Measurements from ENCODE around the gene RTN4RL2. TPM values are rescaled to one million over a fixed set of nuclear protein-coding genes. Genes with fewer than 3 reads are reported as not detected.
"Not testable (repeated sequence)": the region's sequence is repeated elsewhere in the genome, so short reads cannot be mapped to it uniquely, and the experiment has no call there.

RTN4RL2 gene
- total RNA-seq, 1 donor from 2014 or later, result 0.73 TPM

DNA sequence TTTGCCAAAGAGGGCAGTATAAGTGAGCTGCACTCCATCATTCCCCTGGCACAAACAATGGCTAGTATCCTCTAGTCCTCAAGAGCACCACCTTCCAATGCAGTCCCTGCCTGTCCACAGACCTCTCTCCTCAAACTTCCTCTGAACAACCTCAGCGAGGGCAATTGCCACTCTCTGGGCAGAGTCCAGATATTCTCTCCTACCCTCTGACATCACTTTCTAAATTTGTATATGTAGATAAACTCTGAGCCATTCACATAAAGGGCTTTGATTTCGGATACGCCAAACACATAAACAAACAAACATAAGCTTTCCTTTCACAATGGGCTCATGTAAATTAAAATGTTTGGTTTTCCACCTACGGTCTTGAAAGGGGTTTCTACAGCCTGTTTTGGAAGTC, 30.4 kb upstream of the RTN4RL2 start:
- DNase-seq (ENCODE audit: low spot score), result no peak
- intact Hi-C loops (cut with DNase I), result loop anchor here (2.0 to 5.0 kb wide), 2 partner anchors 27 to 83 kb away; no protein-coding TSS in a partner anchor

DNA sequence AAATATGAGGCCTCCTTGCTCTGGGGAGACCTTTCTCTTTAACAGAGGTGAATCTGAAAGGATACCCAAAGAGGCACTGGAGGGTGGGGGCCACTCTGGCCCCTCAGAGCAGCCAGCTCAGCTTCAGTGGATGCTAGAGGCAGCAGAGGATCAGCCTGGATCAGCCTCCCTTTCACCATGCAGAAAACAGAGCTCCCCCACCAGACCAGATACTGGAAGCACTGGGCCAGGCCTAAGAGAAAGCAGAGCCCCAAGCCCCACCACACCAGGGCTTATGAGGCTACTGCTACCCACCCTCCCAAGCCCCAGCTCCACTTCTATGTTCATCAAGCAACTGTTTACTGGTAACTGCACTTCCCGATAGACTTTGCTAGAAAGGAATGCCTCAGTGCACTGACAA, 29.4 kb upstream of the RTN4RL2 start:
- intact Hi-C loops (cut with DNase I), result loop anchor here (2.0 kb wide), 1 partner anchor 26 kb away; no protein-coding TSS in a partner anchor

DNA sequence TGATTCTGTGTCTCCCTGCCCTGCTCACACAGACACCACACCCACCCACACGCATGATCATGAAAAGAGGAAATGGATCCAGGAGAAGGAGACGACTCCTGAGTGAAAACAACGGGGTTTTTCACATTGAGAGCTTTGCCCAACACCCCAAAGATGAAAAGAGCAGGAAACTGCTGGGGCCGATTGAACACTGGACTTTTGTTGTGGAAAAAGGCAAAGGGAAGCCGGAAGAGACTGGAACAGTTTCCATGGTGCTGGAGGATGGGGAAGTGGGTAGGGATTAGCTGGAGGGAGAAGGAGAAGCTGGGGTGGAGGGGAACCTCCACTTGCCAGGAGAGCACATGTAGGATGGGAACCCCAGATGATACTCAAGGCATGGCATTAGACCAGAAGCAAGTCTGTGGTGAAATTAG, 28.2 kb upstream of the RTN4RL2 start:
- intact Hi-C loops (cut with DNase I), result no loop called here
- peak; percentile 46 for DNase-seq (ENCODE audit: low spot score)

More for the DNA sequence above, 29.4 kb upstream of the RTN4RL2 start:
- DNase-seq (ENCODE audit: low spot score), result peak; percentile 56

DNA sequence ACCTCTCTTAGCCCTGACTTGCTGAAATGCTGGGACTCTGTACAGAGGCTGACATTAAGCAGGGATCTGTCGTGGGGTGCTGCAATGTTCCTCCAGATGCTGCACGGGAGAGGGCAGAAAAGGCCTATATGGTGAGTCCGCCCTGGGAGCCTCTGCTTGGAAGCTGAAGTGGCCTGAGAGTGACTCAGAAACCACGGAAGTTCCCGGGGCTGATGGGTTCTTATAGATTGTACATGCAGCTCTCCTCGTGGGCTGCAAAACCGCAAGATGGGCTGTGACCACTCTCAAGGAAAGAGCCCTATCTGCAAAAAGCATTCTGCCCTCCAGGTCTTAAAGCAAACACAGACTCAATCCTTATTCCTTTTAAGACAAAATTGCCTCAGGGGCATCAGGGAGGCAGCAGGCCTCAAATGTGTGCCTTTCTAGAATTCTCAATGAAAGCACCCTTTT, 27.6 kb upstream of the RTN4RL2 start:
- DNase-seq (ENCODE audit: low spot score), result peak; percentile 70
- intact Hi-C loops (cut with DNase I), result no loop called here

DNA sequence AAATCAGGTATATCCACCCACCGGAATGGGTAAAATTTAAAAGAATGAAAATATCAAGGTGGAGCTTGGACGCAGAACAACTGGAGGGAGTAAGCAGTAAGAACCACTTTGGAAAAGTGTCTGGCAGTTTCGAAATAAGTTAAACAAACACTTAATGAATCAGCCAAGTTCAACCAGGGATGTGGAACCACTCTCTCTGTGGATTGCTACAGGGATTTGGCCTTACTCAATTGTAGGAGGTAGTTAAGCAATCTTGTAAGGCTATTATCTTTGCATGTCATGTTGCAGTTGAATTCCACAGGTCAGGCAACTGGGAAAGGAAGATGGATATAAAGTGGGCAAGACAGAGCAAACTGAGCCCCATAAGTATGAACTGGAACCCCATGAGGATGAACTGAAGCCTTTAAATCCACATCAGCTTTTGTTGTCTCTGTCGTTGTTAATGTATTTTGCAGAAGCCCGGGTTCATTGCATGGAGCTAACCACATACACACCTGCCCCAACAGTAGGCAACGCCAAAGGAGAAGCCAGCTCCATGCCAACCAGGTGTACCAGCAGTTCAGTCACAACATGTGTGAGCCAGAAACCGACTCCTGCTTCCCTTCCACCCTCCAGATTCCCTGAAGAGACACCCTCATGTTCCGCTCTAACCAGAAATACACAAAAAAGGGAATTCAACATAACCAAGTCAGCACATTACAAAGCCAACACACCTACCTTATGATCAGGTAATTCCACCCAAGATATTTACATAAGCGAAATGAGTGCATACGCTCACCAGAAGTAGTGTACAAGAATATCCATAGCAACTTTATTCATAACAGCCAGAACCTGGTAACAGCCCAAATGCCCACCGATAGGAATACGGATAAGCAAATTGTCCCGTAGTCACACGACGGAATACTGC, 25.4 kb upstream of the RTN4RL2 start:
- intact Hi-C loops (cut with DNase I), result no loop called here
- no peak for DNase-seq (ENCODE audit: low spot score)

GRCh38 chr11:57436031-57436430, 24.3 kb upstream of the RTN4RL2 start:
- DNase-seq (ENCODE audit: low spot score), result peak; percentile 15
- intact Hi-C loops (cut with DNase I), result no loop called here

- intact Hi-C loops (cut with DNase I), result no loop called here
- DNase-seq (ENCODE audit: low spot score), result peak; percentile 43
These were observed 21.7 kb upstream of the RTN4RL2 start for GRCh38 chr11:57438345-57439285.

- intact Hi-C loops (cut with DNase I), result no loop called here
- peak; percentile 54 for DNase-seq (ENCODE audit: low spot score)
These were observed 20.5 kb upstream of the RTN4RL2 start for GRCh38 chr11:57439786-57440185.

- peak; percentile 6 for DNase-seq (ENCODE audit: low spot score)
- intact Hi-C loops (cut with DNase I), result no loop called here
These were observed 19.4 kb upstream of the RTN4RL2 start for GRCh38 chr11:57440744-57441414.

- intact Hi-C loops (cut with DNase I), result no loop called here
- peak; percentile 9 for DNase-seq (ENCODE audit: low spot score)
These were observed 15.8 kb upstream of the RTN4RL2 start for GRCh38 chr11:57444362-57445121.

DNA sequence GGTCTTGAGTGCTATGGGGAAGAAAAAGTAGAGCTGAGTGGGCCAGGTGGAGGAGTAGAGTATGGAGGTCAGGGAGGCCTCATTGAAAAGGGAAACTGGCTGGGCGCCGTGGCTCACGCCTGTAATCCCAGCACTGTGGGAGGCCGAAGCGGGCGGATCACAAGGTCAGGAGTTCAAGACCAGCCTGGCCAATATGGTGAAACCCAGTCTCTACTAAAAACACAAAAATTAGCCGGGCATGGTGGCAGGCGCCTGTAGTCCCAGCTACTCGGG, 15.3 kb upstream of the RTN4RL2 start:
- DNase-seq (ENCODE audit: low spot score); intact Hi-C loops (cut with DNase I): not testable (repeated sequence)

DNA sequence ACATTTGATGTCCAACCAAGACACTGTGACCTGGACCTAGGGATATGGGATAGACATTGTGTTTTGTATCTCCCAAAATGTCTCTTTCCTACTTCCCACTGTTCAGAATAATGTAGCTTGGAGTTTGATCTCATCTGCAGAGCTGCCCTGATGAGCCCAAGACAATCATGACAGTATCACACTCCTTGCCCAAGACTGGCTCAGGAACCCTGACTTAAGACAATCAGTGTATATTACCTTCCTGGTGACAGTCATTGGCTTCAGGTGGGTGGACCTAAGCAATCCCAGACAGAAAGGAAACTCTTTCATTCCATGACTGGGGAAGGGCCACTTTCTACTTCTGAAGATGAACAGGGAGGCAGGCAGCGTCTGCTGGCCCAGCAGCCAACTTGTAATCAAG, 14.3 kb upstream of the RTN4RL2 start:
- intact Hi-C loops (cut with DNase I), result no loop called here
- DNase-seq (ENCODE audit: low spot score), result peak; percentile 35

DNA sequence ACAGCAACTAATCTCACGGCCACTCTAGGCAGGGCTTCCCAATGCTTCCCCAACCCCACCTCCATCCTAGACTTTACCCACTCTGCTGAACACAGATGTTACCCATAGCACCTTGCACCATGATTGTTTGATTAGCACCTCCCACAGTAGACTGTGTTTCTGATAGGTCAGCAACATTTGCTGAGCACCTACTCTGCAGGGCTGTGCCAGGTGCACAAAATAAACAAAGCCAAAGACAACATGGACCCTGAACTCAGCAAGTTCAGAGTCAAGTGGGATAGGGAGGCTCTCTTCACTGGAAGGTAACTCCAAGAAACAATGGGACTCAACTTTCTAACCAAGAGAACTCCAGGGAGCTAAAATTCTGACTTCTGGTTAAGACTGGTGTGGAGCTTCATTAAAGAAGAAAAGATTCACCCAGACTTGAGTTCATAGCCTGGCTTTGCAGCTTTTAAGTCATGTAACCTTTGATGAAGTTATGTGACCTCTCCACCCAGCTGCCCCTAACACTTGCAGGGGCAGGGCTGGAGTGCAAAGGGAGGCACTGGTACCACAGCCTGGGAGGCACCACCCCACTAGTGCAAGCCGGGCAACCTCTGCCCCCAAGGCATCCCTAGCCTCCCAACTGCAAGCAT, 6.7 kb upstream of the RTN4RL2 start:
- intact Hi-C loops (cut with DNase I), result loop anchor here (10.0 kb wide), 1 partner anchor 109 kb away; no protein-coding TSS in a partner anchor
- no peak for DNase-seq (ENCODE audit: low spot score)

DNA sequence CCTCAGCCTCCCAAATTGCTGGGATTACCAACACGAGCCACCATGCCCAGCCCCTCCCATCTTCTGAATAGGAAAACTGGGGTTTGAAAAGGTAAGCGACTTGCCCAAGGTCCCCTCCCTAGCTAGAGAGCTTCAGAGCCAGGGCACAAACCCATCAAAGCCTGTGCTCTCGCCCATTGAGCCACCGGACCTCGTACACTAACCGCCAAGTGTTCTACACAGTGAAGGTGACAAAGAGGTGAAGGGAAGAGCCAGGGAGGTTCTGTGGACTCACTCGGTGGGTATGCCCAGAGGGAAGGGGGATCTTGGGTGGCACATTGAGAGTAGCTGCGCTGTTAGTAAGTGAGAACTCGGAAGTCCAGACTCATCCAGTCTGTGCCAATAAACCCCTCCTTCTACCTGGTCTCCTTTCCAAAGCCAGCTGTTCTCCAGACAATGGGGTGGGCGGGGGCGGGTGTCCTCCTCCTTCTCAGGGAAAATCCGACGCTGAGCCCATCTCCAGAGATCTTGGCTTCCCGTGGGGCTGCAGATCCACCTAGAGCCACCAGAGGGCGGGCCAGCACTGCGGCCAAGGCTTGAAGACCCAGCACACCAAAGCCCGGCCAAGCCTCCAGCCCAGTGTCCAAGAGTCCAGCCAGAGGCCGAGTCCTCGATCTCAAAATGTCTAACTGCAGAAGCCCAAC, 3.2 kb upstream of the RTN4RL2 start:
- intact Hi-C loops (cut with DNase I), result loop anchor here (2.0 to 10.0 kb wide), 5 partner anchors 20 to 185 kb away; no protein-coding TSS in a partner anchor

GRCh38 chr11:57457643-57458023, 2.7 kb upstream of the RTN4RL2 start:
- intact Hi-C loops (cut with DNase I), result loop anchor here (2.0 to 10.0 kb wide), 5 partner anchors 19 to 185 kb away; no protein-coding TSS in a partner anchor
- DNase-seq (ENCODE audit: low spot score), result no peak

More for the DNA sequence above, 3.2 kb upstream of the RTN4RL2 start:
- peak; percentile 94 for DNase-seq (ENCODE audit: low spot score)

- DNase-seq (ENCODE audit: low spot score), result no peak
- intact Hi-C loops (cut with DNase I), result loop anchor here (5.0 to 10.0 kb wide), 2 partner anchors 113 to 184 kb away; no protein-coding TSS in a partner anchor
These were observed 2.3 kb upstream of the RTN4RL2 start for GRCh38 chr11:57458060-57458409.

DNA sequence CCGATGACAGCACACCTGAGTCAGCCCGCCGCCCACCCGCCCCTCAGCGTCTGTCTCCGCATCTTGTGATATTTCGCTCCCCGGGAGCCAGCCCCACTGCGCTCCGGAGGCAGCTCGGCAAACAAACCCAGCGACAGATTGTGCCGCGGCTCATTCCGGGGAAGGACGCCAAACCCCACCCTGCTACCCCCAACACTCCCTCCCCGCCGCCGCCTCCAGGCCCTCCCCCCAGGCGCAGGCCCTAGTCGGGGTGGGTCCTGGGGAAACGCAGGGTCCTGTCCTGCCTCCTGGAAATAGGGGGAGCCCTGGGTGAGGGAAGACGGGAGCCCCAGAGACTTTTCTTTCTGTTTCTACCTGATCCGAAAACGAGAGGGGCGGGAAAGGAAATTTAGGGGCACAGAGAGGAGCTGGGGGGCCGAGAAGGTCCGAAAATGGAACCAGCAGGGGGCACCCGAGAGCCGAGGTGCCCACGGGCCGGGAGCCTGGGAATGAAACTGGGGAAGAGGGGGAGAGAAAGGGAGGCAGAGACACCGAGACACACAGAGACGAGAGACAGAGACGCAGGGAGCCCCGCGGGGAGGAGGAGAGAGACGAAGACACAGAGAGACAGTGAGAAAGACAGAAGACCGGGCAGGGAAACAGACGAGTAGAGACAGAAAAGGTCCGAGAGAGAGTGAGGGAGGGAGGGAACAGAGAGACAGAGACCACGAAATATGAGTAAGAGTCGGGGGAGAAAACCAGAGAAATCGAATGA, 1.7 kb upstream of the RTN4RL2 start:
- DNase-seq (ENCODE audit: low spot score), result no peak
- intact Hi-C loops (cut with DNase I), result loop anchor here (5.0 to 10.0 kb wide), 2 partner anchors 114 to 184 kb away; no protein-coding TSS in a partner anchor
